Cardiac septum (tissue), 1 donor: ENCODE data around the gene PTPRN2. TPM values are rescaled to one million over a fixed set of nuclear protein-coding genes. Genes with fewer than 3 reads are reported as not detected.

Experiments used
- DNase-seq: peaks from one replicate; pipeline ENCODE4 v3.0.0-alpha.2; 2020; ENCODE audit warnings: low spot score
- intact Hi-C: fragments of 100-400 bp; cut with DNase I; formaldehyde crosslinking; loops from one replicate; pipeline ENCODE4 v1.14.0; 2022
- total RNA-seq: library from RNA; stranded (reverse); fragmentation: NEBNext Ultra II Directional; extraction: Animal tissue kit (Norgen Biotek cat#: 25700); gene quantifications from one replicate; pipeline ENCODE4 v1.2.1, GENCODE V29; 2021
- donor health status: DM: no; HTN: no; CAD: no.

Gene PTPRN2
- total RNA-seq, 1 donor from 2014 or later = 0.92 TPM

DNA sequence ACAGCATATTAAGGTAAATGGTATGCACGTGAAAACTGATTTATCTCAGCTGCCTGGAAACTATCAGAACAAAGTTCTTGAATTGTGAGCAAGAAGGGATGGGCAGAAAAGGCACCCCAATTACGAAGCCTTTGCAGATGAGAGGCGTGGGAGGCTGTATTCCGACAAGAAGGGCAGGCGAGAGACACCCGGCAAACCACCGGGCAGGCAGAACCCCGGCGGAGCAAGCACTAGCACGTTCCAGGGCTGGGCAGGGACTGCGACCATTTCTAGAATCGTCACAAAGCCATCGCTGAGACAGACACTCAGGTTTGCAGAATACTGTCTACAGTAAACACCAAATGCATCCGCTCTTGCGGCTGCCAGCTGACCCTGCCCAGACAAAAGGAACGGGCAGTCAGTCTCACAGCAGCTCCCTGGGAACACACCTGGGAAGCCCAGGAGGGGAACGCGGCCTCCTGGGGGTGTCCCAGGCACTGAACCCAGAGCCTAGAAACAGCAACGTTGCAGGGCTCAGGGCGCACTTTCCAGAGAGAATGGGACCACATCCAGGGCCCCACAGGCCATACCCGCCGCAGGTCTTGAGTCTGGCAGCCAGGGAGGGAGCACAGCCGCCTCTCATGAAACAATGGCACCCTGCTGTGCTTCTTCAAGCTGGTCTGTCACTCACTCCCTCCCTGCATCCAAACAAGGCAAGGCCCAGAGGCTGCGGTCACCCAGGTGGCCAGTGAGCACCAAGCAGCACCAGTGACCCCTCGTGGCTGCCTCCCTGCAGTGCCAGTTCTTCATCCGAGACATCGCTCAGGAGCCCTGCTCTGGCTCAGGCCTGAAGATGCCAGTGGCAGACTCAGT, 261.9 kb downstream of the PTPRN2 start:
- intact Hi-C loops = no loop called here

DNA sequence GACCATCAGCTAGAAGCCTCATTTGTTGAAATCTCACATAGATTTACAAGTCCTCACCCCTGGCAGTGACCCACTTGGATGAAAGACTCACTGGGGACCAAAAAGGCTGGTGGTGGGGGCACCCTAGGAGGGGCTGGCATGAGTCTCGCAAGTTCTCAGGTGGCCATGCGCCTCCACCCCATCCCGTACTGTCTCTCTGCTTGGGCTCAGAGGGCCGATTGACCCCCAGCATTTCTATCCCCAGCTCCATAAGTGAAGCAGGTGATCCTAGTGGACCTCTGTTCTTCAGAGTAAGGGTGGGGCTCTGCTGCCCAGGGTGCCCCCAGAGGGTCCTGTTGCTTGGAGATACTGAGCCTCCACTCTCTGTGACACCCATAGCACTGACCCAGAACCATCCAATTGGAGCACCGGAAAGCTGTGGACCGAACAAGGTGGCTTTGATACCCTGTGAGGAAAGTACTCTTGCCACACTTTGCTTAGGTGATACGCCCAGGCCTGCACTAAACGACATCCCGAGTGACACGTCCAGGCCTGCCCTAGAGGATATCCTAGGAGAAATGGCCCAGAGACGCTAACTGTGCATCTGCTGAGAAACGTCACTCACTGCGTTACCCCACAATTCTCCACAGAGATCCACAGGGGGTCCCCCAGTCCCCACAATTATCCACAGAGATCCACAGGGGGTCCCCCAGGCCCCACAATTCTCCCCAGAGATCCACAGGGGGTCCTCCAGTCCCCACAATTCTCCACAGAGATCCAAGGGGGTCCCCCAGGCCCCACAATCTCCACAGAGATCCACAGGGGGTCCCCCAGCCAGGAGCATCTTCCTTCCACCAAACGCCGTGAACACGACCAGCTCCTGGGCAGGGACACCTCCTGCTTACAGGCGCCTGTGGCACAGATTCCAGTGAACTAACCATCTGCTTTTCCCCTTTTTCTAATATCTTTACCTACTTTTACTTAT, 262.9 kb downstream of the PTPRN2 start:
- intact Hi-C loops = no loop called here
- DNase-seq = peak; percentile 17

More for the DNA sequence above, 261.9 kb downstream of the PTPRN2 start:
- peak; percentile 68 for DNase-seq

DNA sequence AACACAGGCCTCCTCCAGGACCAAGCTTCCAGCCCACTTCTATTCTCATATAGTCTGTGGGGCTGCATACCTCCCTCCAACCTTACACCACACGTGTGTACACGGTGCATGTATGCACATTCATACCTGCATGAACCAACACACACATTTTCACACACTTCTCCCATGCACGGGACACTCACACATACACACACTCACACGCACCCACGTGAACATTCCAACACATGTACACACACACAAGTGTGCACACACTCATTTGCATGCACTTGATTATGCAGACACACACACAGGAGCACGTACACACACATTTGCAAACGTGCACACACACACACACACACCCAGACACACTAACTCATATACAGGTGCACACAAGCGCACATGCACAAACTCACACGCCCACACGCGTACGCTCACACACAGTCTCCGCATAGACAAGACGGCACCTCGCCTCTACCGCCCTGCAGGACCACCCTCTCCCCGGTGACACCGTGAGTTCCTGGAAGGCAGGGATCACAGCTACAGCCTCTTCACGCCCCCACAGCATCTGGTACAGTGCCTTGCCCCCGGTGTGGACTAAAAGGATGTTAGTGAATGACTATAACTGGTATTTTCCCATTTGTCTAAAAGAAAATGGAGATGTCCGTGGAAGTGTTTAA, 263.8 kb downstream of the PTPRN2 start:
- intact Hi-C loops = no loop called here
- DNase-seq = peak; percentile 50

DNA sequence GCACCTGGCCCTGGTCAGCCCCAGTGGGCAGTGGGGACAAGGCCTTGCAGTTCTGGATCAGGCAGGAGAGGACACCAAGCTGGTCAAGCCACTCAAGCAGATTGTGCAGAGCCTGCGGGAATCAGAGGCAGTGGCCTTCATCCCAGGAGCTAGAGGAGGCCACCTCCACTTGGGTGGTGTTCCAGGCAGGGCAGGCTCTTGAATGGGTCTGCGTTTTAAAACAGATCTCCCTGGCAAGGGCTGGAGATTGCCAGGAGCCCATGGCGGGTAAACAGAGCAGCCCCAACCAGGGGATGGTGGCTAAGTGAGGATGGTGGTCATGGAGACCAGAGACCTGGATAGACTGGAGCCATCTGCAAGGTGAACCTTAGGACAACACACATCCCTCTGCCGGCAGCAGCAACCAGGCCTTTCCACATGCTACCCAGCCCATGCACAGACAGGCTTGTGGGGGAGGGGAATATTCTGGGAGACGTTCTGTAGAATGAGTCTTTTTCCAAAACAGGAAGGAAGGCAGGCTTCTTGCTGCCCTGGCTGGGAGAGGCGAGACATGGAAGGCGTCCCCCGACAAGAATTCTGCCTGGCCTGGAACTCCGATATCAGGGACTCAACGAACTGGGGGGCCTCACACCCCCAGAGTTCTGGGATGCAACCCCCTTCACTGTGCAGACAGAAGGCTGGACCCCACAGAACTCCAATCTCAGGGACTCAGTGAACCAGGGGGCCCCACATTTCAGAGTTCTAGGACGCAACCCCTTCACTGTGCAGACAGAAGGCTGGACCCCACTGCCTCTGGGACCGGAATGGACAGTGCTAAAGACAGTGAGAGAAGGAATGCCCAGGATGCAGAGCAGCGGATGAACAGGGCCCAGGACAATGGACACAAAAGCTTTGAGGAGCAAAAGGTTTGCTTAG, 264.8 kb downstream of the PTPRN2 start:
- intact Hi-C loops = no loop called here
- peak; percentile 73 for DNase-seq

DNA sequence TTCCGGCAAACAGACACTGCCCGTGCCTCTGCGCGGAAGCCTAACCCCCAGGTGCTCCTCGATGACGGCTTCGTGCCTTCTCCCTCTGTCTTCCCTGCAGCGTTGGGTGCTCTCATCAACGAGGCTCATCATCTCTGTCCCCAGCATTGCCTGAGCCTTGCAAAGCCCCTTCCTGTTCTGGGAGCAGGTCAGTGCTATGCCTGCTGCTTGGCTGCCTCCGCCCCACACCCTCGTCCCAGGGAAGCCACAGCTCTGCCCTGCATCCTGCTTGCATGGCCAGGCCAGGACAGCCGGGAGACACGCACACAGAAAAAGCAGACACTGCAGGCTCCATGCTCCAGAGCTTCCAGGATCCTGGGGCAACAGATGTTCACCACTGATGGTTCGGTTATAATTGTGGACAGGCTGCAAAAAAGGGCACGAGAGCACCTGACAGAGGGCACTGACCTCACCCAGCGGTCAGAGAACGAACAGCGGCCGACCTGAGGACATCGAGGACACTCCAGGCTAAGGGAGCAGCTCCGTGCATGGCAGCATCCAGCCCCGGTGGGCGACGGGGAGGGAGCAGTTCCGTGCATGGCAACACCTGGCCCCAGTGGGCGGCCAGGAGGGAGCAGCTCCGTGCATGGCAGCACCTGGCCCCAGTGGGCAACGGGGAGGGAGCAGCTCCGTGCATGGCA, 265.5 kb downstream of the PTPRN2 start:
- peak; percentile 76 for DNase-seq
- intact Hi-C loops = no loop called here

DNA sequence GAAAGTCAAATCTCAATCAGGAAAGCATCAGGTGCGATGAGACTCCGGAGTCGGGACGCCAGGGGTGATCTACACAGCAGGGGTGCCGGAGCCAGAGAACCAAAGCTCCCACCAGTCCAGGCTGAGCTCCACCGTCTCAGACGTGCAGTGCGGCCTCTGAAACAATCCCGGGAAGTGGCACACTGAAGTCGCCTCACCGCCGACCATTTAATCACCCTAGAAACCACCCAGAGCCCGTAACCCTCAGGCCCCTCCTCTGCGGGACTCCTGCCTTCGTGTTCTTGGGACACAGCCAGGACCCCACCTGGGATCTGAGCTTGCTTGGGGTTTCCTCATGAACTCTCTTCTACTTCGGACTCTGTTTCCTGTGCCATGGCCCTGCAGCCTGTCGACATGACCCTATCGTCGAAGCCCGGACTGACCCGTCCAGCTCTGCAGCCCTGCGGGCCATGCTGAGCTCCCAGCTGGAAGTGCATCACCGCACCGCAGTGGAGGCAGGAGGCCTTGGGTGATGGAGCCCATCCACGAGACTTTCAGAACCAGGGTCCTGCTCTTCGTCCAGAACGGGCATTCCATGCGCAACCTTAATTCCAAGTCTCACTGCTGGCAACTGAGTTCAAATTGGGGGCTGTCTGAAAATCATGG, 266.4 kb downstream of the PTPRN2 start:
- peak; percentile 69 for DNase-seq
- intact Hi-C loops = no loop called here

DNA sequence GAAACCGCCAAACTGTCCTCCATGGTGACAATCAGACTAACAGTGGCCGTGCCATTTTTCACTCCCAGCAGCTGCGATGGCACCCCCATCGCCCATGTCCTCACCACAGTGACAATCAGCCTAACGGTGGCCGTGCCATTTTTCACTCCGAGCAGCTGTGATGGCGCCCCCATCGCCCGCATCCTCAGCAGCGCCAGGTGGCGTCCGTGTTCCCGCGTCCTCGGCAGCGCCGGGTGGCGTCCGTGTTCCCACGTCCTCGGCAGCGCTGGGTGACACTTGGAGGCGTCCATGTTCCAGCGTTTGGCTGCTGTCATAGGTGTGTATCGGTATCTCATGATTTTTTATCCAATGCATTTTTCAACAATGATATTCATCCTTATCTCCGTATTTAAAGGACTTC, 267.3 kb downstream of the PTPRN2 start:
- peak; percentile 51 for DNase-seq
- intact Hi-C loops = no loop called here

DNA sequence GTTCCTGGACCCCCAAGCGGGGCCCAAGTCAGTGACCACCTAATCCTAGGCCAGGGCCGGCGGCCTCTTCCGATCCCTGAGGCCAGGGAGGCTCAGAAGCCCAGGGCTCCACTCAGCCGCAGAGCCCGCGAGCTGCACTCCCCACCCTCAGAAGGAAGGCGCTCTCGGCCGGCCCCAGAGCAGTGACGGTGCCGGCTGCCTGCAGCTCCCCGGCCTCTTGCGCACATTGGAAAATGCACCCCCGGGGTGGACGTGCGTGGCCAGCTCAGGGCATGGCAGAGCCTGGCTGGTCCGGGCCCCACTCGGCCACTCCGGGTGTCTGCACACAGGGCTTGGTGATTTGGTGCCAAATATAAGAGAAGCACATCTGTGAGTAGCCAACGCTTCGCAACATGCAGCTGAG, 269.1 kb downstream of the PTPRN2 start:
- intact Hi-C loops = no loop called here
- DNase-seq = peak; percentile 20

DNA sequence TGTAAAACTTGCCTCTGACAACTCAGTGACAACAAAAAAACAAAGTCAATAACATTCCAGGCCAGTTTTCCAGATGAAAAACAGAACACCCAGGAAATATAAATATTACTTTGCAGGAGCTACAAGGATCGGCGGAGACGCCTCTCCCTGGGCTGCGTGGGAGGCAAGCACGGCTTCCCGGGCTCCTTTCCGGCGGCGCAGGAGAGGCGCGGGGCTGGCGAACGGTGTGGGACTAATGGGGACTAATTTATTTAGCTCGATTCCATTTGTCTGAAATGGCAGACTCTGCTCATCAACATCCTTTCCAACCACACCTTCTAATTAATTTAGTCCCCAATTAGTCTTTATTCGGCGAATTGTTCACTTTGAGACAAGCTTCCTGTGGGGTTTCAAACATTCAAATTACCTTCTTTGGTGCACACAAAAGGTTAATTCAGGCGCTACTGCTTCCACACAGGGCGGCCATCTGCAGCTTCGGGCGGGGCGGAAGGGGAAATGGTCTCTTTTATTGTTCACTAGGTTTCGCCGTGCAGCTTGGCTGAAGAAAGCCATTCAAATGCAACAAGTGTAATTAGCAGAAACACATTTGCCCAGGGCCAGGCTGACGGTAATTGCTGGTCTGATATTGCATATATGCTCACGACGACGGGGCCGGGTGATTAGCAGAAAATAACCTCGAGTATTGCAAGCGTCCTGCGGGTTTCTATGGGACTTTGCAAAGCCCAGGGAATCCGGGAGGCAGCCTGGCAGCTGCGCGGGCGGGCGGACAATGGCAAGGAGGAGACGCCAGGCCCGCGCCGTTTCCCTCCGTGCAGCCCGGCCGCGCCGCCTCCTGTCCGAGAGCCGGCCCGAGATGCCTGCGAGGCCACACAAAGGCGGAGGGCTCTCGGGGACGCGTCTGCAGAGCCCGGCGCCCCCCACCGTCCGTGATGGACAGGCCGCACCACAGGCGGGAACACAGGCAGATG, 270.1 kb downstream of the PTPRN2 start:
- DNase-seq = peak; percentile 71
- intact Hi-C loops = no loop called here

DNA sequence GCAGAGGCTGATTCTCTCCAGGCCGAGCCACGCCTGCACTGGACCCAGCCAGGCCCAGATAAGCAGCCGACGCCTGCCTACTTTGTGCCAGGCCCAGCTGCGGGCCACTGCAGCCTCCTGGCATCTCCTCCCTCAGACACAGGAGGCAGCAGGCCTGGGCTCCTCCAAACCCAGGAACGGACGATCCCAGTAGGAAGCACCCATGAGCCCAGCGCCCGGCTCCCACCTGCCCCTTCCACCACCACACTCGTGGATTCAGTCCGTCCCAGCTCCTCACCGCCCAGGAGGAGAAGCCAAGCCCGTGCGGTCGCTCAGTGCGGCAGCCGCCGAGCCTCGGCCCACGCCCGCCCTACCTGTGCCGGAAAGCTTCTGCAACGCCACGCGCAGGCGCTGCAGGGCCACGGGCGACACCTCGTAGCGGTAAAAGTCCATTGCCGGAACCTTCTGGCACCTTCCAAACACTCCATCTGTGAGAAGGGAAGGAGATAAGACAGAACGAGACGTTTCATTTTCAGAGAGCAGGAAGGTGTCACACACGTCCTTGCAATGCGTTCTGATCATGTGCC, 271.1 kb downstream of the PTPRN2 start:
- intact Hi-C loops = no loop called here
- peak; percentile 69 for DNase-seq

DNA sequence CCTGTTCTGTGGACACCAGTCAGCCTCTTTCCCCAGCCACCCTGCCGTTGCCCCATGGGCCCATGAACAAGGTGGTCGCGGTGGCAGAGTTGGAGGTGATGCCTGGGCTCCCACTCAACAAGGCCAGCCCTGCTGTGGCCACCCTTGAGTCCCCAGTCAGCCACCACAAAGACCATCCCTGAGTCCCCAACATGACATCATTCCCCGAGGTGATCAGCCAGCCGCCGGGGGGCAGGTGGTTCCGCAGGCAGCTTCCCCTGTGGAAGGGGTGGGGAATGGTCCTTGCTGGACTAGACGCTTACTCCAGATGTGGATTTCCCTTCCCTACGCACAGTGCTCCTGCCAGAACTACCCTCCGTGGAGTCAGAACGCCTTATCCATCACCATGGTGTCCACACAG, 271.7 kb downstream of the PTPRN2 start:
- intact Hi-C loops = no loop called here
- DNase-seq = peak; percentile 50

DNA sequence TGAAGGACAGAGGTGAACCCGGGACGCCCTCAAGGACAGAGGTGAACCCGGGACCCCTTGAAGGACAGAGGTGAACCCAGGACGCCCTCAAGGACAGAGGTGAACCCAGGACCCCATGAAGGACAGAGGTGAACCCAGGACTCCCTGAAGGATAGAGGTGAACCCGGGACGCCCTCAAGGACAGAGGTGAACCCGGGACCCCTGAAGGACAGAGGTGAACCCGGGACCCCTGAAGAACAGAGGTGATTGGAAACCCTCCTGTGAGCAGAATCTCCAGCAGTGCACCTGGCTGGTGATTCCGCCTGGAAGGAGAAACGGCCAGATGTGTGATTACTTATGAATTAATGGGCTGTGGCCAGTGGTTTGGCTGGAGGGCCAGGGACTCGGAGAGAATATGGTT, 272.3 kb downstream of the PTPRN2 start:
- peak; percentile 69 for DNase-seq
- intact Hi-C loops = no loop called here

DNA sequence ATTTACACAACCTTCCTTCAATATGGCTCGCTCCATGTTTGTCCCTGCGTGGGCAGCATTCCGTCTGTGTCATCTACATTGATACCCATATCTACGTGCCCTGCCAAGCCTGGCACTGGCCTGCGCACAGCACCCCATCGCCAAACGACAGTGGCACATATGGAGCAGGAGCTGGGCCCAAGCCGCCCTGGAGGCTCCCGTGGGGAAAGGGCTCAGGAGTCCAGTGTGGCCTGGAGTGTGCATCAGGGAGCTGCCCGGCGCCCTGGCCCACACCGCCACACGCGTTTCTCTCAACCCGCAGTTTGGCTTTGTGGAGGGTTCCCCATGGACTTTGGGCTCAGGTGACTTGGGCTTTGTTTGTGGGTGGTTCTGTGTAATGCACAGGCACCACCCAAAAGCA, 273.2 kb downstream of the PTPRN2 start:
- intact Hi-C loops = no loop called here
- peak; percentile 29 for DNase-seq

DNA sequence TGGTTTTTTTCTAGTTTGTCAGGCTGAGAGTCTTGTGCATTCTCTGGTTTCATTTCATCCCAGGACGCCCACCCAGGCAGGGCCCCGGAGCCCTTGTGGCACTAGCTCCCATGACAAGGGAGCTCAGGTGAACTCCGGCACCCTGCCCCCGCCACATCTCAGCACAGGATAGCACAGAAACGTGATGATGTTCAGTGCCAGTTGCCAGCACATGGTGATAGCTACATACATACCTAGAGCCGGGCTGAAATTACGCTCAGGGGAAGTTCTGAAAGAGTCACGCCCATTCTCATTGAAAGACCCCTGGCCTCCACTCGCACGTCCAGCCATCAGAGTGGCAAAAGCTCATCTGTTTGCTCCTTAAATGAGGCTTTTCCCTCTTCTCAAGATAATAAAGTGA, 273.7 kb downstream of the PTPRN2 start:
- intact Hi-C loops = no loop called here
- DNase-seq = peak; percentile 56

DNA sequence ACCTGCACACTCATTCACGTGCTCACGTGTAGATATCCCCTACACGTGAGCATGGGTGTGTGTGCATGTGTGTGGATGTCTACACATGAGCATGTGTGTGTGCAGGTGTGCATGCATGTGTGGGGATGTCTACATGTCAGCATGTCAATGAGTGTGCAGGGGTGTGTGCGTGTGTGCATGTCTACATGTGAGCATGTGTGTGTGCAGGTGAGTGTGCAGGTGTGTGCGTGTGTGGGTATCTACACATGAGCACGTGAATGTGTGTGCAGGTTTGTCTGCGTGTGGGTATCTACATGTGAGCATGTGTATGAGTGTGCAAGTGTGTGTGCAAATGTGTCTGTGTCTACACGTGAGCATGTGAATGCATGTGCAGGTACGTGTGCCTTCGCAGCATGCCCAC, 274.8 kb downstream of the PTPRN2 start:
- DNase-seq = peak; percentile 43
- intact Hi-C loops = no loop called here

DNA sequence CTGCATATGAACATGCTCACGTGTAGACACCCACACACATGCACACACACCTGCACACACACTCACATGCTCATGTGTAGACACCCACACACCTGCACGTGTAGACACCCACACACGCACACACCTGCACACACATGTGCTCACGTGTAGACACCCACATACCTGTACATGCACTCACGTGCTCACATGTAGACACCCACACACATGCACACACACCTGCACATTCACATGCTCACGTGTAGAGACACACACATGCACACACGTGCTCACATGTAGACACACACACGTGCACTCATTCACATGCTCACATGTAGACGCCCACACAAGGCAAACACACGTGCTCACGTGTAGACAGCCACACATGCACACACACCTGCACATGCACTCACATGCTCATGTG, 275.8 kb downstream of the PTPRN2 start:
- intact Hi-C loops = no loop called here

More for the DNA sequence above, 275.8 kb downstream of the PTPRN2 start:
- peak; percentile 51 for DNase-seq
